Lung (tissue), 12 donors: ENCODE results near the gene SLC17A3. TPM values are rescaled to one million over a fixed set of nuclear protein-coding genes. Genes with fewer than 3 reads are reported as not detected.

Source experiments
- ATAC-seq: fragments of 200-7000 bp; cut with Tn5 transposase; one replicate; pipeline ENCODE4 v1.9.1; 2020; ENCODE audit warnings: moderate number of reproducible peaks; ENCODE audit not compliant: insufficient read depth, low FRiP score
- DNase-seq, 3 donors: peaks; one replicate each; pipeline ENCODE4 v3.0.0-alpha.2; 2013 to 2017
- H3K27ac ChIP-seq, 2 donors: one replicate each; pipeline ENCODE4 v1.5.1; 2013; ENCODE audit warnings: mild to moderate bottlenecking in 2 of 2, moderate library complexity in 2 of 2, control low read depth in 1 of 2, inconsistent platforms in 1 of 2, low read depth in 1 of 2, low read length in 1 of 2
- H3K27me3 ChIP-seq, 3 donors: one replicate each; pipeline ENCODE4 v1.5.1; 2013; ENCODE audit warnings: low read length in 2 of 3; ENCODE audit not compliant: control insufficient read depth in 3 of 3, insufficient read depth in 3 of 3
- H3K36me3 ChIP-seq, 4 donors: one replicate each; pipeline ENCODE4 v1.5.1; 2013; ENCODE audit warnings: low read length in 4 of 4, mild to moderate bottlenecking in 1 of 4, moderate library complexity in 1 of 4; ENCODE audit not compliant: control insufficient read depth in 4 of 4, insufficient read depth in 4 of 4
- H3K4me1 ChIP-seq, 5 donors: one replicate each; pipeline ENCODE4 v1.5.1; 2013; ENCODE audit warnings: low read length in 5 of 5, mild to moderate bottlenecking in 2 of 5, moderate library complexity in 1 of 5; ENCODE audit not compliant: control insufficient read depth in 5 of 5, insufficient read depth in 5 of 5
- H3K4me3 ChIP-seq: one replicate; pipeline ENCODE4 v1.5.1; 2013; ENCODE audit warnings: mild to moderate bottlenecking, control low read depth, moderate library complexity
- H3K9ac ChIP-seq, 2 donors: one replicate each; pipeline ENCODE4 v1.5.1; 2013; ENCODE audit warnings: low read length in 2 of 2, control low read depth in 1 of 2; ENCODE audit not compliant: insufficient read depth in 1 of 2
- H3K9me3 ChIP-seq, 4 donors: one replicate each; pipeline ENCODE4 v1.5.1; 2013; ENCODE audit warnings: low read length in 3 of 4, mild to moderate bottlenecking in 1 of 4, moderate library complexity in 1 of 4; ENCODE audit not compliant: control insufficient read depth in 4 of 4, insufficient read depth in 3 of 4
- CTCF ChIP-seq: IDR thresholded peaks from 2 replicates; pipeline ENCODE4 v1.5.1; 2012; ENCODE audit warnings: mild to moderate bottlenecking; ENCODE audit errors: control extremely low read depth, extremely low read depth
- WGBS, 2 donors: extraction: QIAGEN DNeasy Blood & Tissue Kit; methylation state at CpG; one replicate each; pipeline ENCODE4 v1.1.7; 2013; 5-methylcytosine and 5-hydroxymethylcytosine counted together
- polyA plus RNA-seq, 2 donors: library from polyadenylated mRNA; stranded (reverse); fragments of 200-250 nt; gene quantifications; one replicate each; pipeline ENCODE4 v1.2.1, GENCODE V29; 2013
- total RNA-seq, 2 donors: library from RNA; depleted of rRNA in 1 of 2; stranded (reverse); fragments of >200 nt in 1 of 2; gene quantifications; one replicate each; pipeline ENCODE4 v1.2.1, GENCODE V29; 2014 to 2021
- donor health status: control.
- donor health status: control.
- donor health status: Bipolar disorder and iron deficiency.
- donor health status: healthy.
- donor health status: DM: yes; HTN: yes; CAD: no.

Gene SLC17A3
- total and polyA plus RNA-seq, 4 donors, result not detected

- no peak for DNase-seq
- Histone ChIP-seq H3K4me1 (peaks cover 0 to 6% (median 0%) of the 10 kb centered on the region in 5 donors), H3K4me3 (no peak overlapping the region), H3K27ac (no peak overlapping the region), H3K36me3 (no peaks in the 10 kb centered on the region), H3K27me3 (no peaks in the 10 kb centered on the region), H3K9me3 (no peaks in the 10 kb centered on the region), H3K9ac (no peak overlapping the region)
- 88 to 97% methylated on average over 1 of the region's 1 CpG for WGBS, 2 donors
- no peak for ATAC-seq
- no peak for TF ChIP-seq CTCF
These were observed 44.7 kb downstream of the SLC17A3 start for GRCh38 chr6:25829375-25829774.

GRCh38 chr6:25821341-25821740 lies 52.7 kb downstream of the SLC17A3 start:
- Histone ChIP-seq H3K9ac (no peak overlapping the region), H3K36me3 (no peaks in the 10 kb centered on the region), H3K27me3 (no peaks in the 10 kb centered on the region), H3K9me3 (no peaks in the 10 kb centered on the region), H3K4me1 (no peaks in the 10 kb centered on the region), H3K27ac (no peak overlapping the region), H3K4me3 (no peak overlapping the region)
- no peak for TF ChIP-seq CTCF
- no peak for DNase-seq
- ATAC-seq, result no peak

GRCh38 chr6:25816252-25816651 lies 57.8 kb downstream of the SLC17A3 start:
- no peak for TF ChIP-seq CTCF
- 98 to 99% methylated on average over 2 of the region's 2 CpGs for WGBS, 2 donors
- no peak overlapping the region for H3K4me3 ChIP-seq
- no peak overlapping the region for H3K27ac ChIP-seq
- peaks cover 0 to 3% (median 1%) of the 10 kb centered on the region in 4 donors for H3K9me3 ChIP-seq
- H3K27me3 ChIP-seq, result no peaks in the 10 kb centered on the region
- DNase-seq, result no peak
- no peak for ATAC-seq
- no peak overlapping the region for H3K9ac ChIP-seq
- no peaks in the 10 kb centered on the region for H3K4me1 ChIP-seq
- no peaks in the 10 kb centered on the region for H3K36me3 ChIP-seq

GRCh38 chr6:25815194-25815593 lies 58.8 kb downstream of the SLC17A3 start:
- H3K36me3 ChIP-seq, result no peaks in the 10 kb centered on the region
- no peak overlapping the region for H3K9ac ChIP-seq
- H3K27ac ChIP-seq, result no peak overlapping the region
- DNase-seq (no peak), ATAC-seq (no peak)
- H3K4me3 ChIP-seq, result no peak overlapping the region
- 66 to 69% methylated on average over 3 of the region's 3 CpGs for WGBS, 2 donors
- no peak for TF ChIP-seq CTCF
- H3K9me3 ChIP-seq, result peaks cover 0 to 3% (median 1%) of the 10 kb centered on the region in 4 donors
- H3K27me3 ChIP-seq, result no peaks in the 10 kb centered on the region
- H3K4me1 ChIP-seq, result no peaks in the 10 kb centered on the region
